Right atrium auricular region (tissue), 2 donors: ENCODE measurements around the gene NEUROD2. TPM values are rescaled to one million over a fixed set of nuclear protein-coding genes. Genes with fewer than 3 reads are reported as not detected.

ENCODE experiments used
- DNase-seq: peaks from one replicate; pipeline ENCODE4 v3.0.0-alpha.2; 2019; ENCODE audit warnings: low spot score
- H3K27ac ChIP-seq, 2 donors: fragments of 200-600 bp; sonication (generic); 1 replicate in 1 of 2; 2 replicates in 1 of 2; pipeline ENCODE4 v1.5.1; 2016 to 2019
- H3K27me3 ChIP-seq, 2 donors: fragments of 200-600 bp; sonication (generic); one replicate each; pipeline versions ENCODE4 v1.5.1 to v1.6.0; 2017 to 2019
- H3K36me3 ChIP-seq: fragments of 200-600 bp; sonication (generic); one replicate; pipeline ENCODE4 v1.5.1; 2016
- H3K4me1 ChIP-seq, 2 donors: fragments of 200-600 bp; sonication (generic); one replicate each; pipeline versions ENCODE4 v1.5.1 to v1.6.0; 2017 to 2019
- H3K4me3 ChIP-seq, 2 donors: fragments of 200-600 bp; sonication (generic); 1 replicate in 1 of 2; 2 replicates in 1 of 2; pipeline ENCODE4 v1.5.1; 2017 to 2019; ENCODE audit warnings: mild to moderate bottlenecking in 1 of 2, moderate library complexity in 1 of 2
- H3K9me3 ChIP-seq, 2 donors: fragments of 200-600 bp; sonication (generic); one replicate each; pipeline ENCODE4 v1.5.1; 2019
- total RNA-seq, 2 donors: library from RNA; depleted of rRNA; stranded (reverse); fragments of >200 nt; gene quantifications; one replicate each; pipeline ENCODE4 v1.1.0, GENCODE V29; 2016
- TF ChIP-seq, protein P1 (sequence below), 2 donors: fragments of 200-600 bp; sonication (generic); IDR thresholded peaks; one replicate each; pipeline ENCODE4 v1.5.1; 2019; ENCODE audit warnings: antibody characterized with exemption in 2 of 2

Gene NEUROD2
- total RNA-seq, 2 donors from 2014 or later = not detected

- peaks cover 47 to 60% of the 10 kb centered on the region in 2 donors for H3K27me3 ChIP-seq
- H3K4me1 ChIP-seq = peaks cover 0 to 42% of the 10 kb centered on the region in 2 donors
- no peak for DNase-seq
- H3K27ac ChIP-seq = no peak overlapping the region
- peak overlapping the region in 1 of 2 donors; percentile 40 for H3K4me3 ChIP-seq
- TF ChIP-seq, protein P1, sequence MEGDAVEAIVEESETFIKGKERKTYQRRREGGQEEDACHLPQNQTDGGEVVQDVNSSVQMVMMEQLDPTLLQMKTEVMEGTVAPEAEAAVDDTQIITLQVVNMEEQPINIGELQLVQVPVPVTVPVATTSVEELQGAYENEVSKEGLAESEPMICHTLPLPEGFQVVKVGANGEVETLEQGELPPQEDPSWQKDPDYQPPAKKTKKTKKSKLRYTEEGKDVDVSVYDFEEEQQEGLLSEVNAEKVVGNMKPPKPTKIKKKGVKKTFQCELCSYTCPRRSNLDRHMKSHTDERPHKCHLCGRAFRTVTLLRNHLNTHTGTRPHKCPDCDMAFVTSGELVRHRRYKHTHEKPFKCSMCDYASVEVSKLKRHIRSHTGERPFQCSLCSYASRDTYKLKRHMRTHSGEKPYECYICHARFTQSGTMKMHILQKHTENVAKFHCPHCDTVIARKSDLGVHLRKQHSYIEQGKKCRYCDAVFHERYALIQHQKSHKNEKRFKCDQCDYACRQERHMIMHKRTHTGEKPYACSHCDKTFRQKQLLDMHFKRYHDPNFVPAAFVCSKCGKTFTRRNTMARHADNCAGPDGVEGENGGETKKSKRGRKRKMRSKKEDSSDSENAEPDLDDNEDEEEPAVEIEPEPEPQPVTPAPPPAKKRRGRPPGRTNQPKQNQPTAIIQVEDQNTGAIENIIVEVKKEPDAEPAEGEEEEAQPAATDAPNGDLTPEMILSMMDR (IDR thresholded peaks at IDR 0.05) = no peak
- no peaks in the 10 kb centered on the region for H3K36me3 ChIP-seq
- H3K9me3 ChIP-seq = no peaks in the 10 kb centered on the region
Measured at GRCh38 chr17:39605492-39606433, 2.0 kb downstream of the NEUROD2 start.

GRCh38 chr17:39604911-39605491 is 2.7 kb downstream of the NEUROD2 start:
- Histone ChIP-seq H3K27ac (no peak overlapping the region), H3K4me3 (no peak overlapping the region), H3K9me3 (no peaks in the 10 kb centered on the region), H3K27me3 (peaks cover 53 to 67% of the 10 kb centered on the region in 2 donors), H3K36me3 (no peaks in the 10 kb centered on the region), H3K4me1 (peaks cover 0 to 42% of the 10 kb centered on the region in 2 donors)
- TF ChIP-seq, protein P1 (IDR thresholded peaks at IDR 0.05) = no peak
- no peak for DNase-seq

- Histone ChIP-seq H3K27me3 (peaks cover 67 to 82% of the 10 kb centered on the region in 2 donors), H3K36me3 (no peaks in the 10 kb centered on the region), H3K4me3 (no peak overlapping the region), H3K4me1 (peaks cover 0 to 56% of the 10 kb centered on the region in 2 donors), H3K27ac (no peak overlapping the region), H3K9me3 (no peaks in the 10 kb centered on the region)
- TF ChIP-seq, protein P1 (IDR thresholded peaks at IDR 0.05) = no peak
- DNase-seq = no peak
Measured at GRCh38 chr17:39603304-39604016, 4.3 kb downstream of the NEUROD2 start.

DNA sequence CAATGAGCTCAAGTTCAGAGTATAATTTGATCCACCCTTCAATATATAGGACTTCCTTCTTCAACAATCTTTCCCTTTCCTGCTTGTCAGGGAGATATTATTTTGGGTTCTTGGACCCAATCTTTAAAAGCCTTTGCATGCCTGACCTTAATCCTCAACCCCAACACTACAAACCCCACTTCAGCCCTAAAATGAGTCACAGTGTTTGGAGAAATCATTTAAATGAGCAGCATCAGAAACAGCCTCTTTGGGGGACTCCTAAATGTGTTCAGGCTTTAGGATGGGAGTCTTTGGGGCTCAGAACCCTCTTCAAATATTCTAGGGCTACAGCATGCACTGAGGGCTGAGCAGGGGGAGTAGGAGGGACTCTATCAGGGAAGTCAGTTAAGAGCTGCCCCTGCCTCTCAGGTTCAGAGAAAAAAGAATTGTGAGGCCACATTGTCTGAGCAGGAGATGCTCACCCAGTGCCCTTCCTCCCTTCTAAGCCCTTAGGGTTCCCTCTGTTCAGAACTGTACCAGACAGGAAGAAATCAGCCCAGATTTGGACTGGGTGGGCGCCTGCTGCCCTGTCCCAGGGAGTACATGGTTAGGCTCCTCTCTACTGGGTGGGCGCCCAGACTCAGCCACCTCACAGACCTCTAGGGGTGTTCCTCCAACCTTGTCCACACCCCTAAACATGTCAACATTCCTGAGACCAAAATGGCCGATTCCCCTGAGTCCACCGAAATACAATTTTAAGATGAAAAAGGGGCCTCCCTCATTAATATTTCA is 5.0 kb downstream of the NEUROD2 start:
- no peak for DNase-seq
- H3K4me1 ChIP-seq = peaks cover 0 to 57% of the 10 kb centered on the region in 2 donors
- no peaks in the 10 kb centered on the region for H3K36me3 ChIP-seq
- H3K27me3 ChIP-seq = peaks cover 69 to 82% of the 10 kb centered on the region in 2 donors
- no peaks in the 10 kb centered on the region for H3K9me3 ChIP-seq
- H3K4me3 ChIP-seq = no peak overlapping the region
- TF ChIP-seq, protein P1 (IDR thresholded peaks at IDR 0.05) = no peak
- no peak overlapping the region for H3K27ac ChIP-seq
